Left renal cortex interstitium (tissue), 4 donors: ENCODE data around the gene TULP4. TPM values are rescaled to one million over a fixed set of nuclear protein-coding genes. Genes with fewer than 3 reads are reported as not detected.

Source experiments
- DNase-seq, 4 donors: peaks; one replicate each; pipeline ENCODE4 v3.0.0-alpha.2; 2013; ENCODE audit warnings: low read depth in 4 of 4, low spot score in 2 of 4, missing footprints in 1 of 4
- polyA plus RNA-seq, 4 donors: library from polyadenylated mRNA; unstranded; fragments of 120-200 nt; gene quantifications; one replicate each; pipeline ENCODE4 v1.2.1, GENCODE V29; 2013; ENCODE audit not compliant: insufficient read length in 4 of 4

TULP4 gene
- polyA plus RNA-seq, 4 donors = 15.5 to 24.5 (median 20.7) TPM

DNA sequence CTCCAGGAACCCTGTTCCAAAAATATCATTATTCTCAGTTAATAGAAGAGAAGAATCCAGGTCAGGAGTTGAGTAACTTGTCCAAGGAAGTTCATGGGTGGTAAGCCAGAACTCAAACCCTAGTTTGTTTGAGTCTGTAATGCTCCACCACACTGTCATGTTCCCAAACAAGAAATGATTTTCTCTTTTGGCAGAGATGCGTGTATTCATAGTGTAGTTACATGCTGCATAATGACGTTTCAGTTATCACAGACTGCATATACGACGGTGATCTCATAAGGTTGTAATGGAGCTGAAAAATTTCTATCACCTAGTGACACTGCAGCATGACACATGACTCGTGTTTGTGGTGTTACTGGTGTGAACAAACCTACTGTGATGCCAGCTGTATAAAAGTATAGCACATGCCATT lies 102.6 kb downstream of the TULP4 start:
- no peak for DNase-seq

GRCh38 chr6:158415666-158416065 lies 103.4 kb downstream of the TULP4 start:
- DNase-seq = no peak

DNA sequence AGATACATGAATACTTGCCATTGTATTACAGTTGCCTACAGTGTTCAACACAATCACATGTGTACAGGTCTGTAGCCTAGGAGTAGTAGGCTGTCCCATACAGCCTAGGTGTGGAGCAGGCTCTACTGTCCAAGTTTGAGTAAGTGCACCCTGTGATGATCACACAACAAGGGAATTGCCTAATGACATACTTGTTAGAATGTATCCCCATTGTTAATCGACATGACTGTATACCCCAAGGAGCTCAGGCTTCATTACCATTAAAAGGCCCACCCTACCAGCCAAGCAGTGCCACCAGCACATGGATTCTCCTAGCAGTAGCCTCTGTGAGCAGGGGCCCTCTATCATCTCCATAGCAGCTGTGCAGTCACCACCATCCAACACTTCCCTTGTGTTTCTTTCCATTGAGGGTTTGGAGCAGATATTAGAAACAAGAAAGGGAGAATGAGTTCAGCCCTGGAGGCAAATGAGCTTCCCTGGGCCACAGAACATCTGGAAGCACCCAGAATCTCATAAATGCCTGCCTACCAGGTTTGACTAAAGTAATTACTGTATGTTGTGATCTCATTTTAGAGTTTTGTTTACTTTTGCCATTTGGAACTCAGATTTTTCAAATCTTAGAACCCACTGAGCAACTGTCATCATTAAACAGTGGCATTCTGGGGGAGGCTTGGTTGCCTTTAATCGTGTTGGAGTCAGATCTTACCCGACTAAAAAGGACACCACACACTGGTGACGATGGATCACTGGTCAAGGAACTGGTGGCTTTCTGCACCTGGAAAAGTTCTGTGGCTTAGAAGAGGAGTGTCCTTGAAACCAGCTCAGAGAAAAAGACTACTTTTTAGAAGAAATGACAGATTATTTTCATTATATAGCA lies 104.9 kb downstream of the TULP4 start:
- DNase-seq = no peak

- no peak for DNase-seq
Observed at GRCh38 chr6:158417760-158418098, 105.5 kb downstream of the TULP4 start.

DNA sequence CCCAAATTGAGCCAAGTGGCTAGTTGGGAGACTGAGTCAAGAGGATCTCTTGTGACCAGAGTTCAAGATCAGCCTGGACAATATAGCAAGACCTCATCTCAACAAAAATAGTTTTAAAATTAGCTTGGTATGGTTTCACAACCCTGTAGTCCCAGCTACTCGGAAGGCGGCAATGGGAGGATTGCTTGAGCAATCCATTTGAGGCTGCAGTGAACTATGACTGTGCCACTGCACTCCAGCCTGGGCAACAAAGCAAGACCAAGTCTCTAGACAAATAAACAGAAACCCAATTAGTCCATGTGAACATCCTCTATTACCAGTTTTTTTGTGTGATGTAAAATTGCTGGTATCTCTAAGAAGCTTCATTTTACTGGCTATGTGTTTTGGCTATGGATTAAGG lies 106.2 kb downstream of the TULP4 start:
- no peak for DNase-seq

DNA sequence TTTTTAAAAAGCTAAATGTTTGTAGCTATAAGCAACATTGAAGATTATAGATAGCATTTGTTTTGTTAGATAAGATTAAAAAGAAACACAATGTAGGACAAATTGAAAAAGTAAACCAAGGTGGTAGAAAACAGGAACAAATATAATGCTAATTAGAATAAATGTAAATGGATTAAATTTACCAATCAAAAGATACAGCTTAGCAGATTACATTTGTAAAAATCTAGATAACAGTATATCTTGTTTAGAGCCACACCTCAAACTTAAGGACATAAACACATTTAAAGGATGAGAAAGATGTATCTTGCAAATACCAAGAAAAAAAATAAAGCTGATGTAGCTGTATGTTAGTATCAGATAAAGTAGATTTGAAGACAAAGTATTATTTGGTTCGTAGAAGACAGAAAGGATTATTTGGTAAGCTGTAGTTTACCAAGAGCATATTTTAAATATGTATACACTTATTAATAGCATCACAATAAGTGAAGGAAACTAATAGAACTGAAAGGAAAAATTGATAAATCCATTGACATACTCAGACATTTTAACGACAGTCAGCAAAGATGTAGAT lies 107.2 kb downstream of the TULP4 start:
- DNase-seq = no peak

GRCh38 chr6:158421381-158421780 lies 109.1 kb downstream of the TULP4 start:
- DNase-seq = no peak

GRCh38 chr6:158422629-158423238 lies 110.5 kb downstream of the TULP4 start:
- no peak for DNase-seq

DNA sequence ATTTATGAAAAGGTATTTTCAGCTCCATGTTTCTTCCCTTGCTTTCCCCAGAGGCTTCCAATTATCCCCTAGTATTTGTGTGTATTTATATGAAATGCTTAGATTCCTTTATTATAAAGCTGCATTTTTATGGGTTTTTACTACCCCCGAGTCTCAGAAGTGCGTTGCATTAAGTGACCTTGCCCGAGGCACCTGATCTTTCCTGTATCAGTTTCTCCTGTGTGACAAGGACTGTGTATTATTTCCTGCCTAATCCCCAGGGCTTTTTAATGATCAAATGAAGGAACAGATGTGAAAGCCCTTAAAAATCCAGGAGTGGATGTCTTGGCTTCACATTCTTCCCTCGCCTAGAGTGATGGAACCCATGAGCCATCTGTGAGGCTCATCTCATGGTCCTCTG lies 118.8 kb downstream of the TULP4 start:
- no peak for DNase-seq

DNA sequence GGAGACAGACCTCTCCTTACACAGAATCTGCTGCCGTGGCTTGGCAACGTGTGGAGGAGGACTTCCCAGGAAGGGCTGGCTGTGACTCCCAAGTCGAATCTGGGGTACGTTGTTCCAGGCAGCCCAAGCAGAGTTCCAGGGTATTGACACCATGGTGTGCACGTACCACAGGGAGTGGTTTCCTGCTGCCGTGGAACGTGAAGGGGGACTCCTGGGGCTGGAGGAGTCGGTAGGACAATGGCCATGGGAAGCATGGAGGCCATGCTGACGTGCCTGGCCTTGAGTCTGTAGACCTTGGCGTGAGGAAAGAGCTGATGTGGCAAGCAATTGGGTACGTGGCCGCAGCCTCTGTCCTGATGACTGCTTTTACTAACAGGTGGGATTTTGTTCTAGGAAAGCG lies 119.3 kb downstream of the TULP4 start:
- no peak for DNase-seq

GRCh38 chr6:158437571-158437970 lies 125.3 kb downstream of the TULP4 start:
- DNase-seq = no peak

DNA sequence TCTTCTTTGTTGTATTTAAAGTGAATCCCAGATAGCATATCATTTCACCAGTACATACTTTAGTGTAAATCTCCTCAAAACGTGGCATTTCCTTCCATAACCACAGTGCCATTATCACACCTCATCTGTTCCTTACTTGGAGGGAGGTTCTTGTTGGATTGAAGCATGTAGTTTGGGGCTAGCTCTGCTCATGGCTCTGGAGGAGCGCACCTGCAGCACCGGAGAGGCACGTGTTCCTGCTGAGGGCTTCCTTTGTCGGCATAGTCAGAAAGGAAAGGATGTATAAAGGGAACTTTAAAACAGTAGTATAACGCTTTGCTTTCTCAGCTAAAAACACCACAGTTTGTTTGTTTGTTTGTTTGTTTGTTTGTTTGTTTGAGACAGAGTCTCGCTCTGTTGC lies 126.0 kb downstream of the TULP4 start:
- no peak for DNase-seq

GRCh38 chr6:158439255-158439654 lies 127.0 kb downstream of the TULP4 start:
- no peak for DNase-seq

GRCh38 chr6:158441716-158442215 lies 129.5 kb downstream of the TULP4 start:
- DNase-seq = no peak

GRCh38 chr6:158442306-158442705 lies 130.0 kb downstream of the TULP4 start:
- no peak for DNase-seq

- no peak for DNase-seq
Observed at GRCh38 chr6:158445426-158446085, 133.3 kb downstream of the TULP4 start.

GRCh38 chr6:158448856-158449255 lies 136.6 kb downstream of the TULP4 start:
- DNase-seq = no peak

GRCh38 chr6:158452191-158452590 lies 139.9 kb downstream of the TULP4 start:
- DNase-seq = no peak

DNA sequence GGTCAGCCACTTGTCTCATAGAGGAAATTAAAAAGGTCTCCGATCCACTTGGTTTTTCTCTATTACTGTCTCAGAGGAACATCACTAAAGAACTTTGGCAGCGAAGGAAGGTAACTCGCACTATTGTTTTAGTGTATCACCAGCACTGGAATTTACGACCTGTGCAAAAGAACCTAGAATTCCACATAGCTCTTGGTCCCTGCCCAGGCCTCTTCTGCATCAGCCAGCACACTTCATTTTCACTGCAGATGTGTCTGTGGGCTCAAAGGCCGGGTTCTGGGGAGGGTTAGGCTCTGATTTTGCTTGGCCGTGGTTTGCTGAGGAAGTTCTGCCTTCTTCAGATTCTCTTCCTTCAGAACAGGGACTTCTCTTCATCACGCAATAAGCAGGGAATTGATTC lies 144.9 kb downstream of the TULP4 start:
- DNase-seq = no peak

DNA sequence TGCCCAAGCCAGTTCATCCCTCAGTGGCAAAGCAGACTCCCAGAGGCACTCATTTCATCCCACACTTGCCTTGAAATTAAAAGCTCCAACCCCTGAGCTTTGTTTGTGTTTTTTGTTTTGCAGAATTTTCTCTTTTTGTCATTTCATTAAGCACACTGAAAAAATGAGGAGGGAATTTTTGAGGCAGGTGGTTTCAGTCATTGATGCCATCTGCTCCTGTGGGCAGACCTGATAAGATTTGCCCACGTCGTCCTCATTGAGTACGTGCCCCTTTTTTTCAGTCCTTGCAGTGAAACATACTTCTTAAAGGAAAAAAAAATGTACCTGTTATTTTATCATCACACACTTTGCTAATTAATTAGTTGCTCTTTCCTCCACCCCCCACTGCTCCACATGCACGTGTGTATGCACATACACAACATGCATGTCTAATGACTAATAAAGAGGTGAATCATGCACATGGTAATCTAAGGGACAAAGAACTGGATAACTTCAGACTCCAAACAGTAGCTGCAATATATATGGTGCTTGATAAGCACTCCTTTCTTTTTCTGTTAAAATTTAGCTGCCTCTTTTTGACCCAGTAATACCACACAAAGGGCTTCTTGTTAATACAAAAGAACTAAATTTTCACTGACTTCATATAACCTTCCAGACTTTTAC lies 145.5 kb downstream of the TULP4 start:
- no peak for DNase-seq

- DNase-seq = no peak
Observed at GRCh38 chr6:158459726-158460125, 147.5 kb downstream of the TULP4 start.
